Upper lobe of left lung (tissue), 6 donors: ENCODE results near the gene PRAMEF6. TPM values are rescaled to one million over a fixed set of nuclear protein-coding genes. Genes with fewer than 3 reads are reported as not detected.
"Not testable (repeated sequence)": the region's sequence is repeated elsewhere in the genome, so short reads cannot be mapped to it uniquely, and the experiment has no call there.

Source experiments
- ATAC-seq, 2 donors: fragments of 200-7000 bp; cut with Tn5 transposase; one replicate each; pipeline ENCODE4 v1.9.1; 2022; ENCODE audit warnings: mild to moderate bottlenecking in 2 of 2, moderate library complexity in 2 of 2; ENCODE audit not compliant: low FRiP score in 2 of 2
- DNase-seq, 2 donors: peaks; one replicate each; pipeline ENCODE4 v3.0.0-alpha.2; 2019 to 2020
- H3K27ac ChIP-seq, 4 donors: fragments of 200-600 bp; sonication (generic); one replicate each; pipeline ENCODE4 v1.5.1; 2016 to 2019
- H3K27me3 ChIP-seq, 4 donors: fragments of 200-600 bp; sonication (generic); one replicate each; pipeline ENCODE4 v1.5.1; 2017 to 2019
- H3K36me3 ChIP-seq, 4 donors: fragments of 200-600 bp; sonication (generic); one replicate each; pipeline ENCODE4 v1.5.1; 2016 to 2019
- H3K4me1 ChIP-seq, 4 donors: fragments of 200-600 bp; sonication (generic); one replicate each; pipeline ENCODE4 v1.5.1; 2018 to 2019
- H3K4me3 ChIP-seq, 4 donors: fragments of 200-600 bp; sonication (generic); one replicate each; pipeline ENCODE4 v1.5.1; 2017 to 2019; ENCODE audit warnings: mild to moderate bottlenecking in 2 of 4, moderate library complexity in 1 of 4
- H3K9me3 ChIP-seq, 4 donors: fragments of 200-600 bp; sonication (generic); one replicate each; pipeline ENCODE4 v1.5.1; 2018 to 2019
- WGBS, 2 donors: methylation state at CpG; one replicate each; pipeline ENCODE4 v1.1.5; 2017 to 2018; 5-methylcytosine and 5-hydroxymethylcytosine counted together
- small RNA-seq, 4 donors: library from RNA; depleted of rRNA; stranded (forward); fragments of <200 nt; gene quantifications; one replicate each; pipeline ENCODE3, GENCODE V24; 2016
- total RNA-seq, 6 donors: library from RNA; depleted of rRNA in 4 of 6; stranded (reverse); fragments of >200 nt in 4 of 6; gene quantifications; one replicate each; pipeline versions ENCODE4 v1.1.0 to v1.2.1, GENCODE V29; 2016 to 2021
- donor health status: DM: no; HTN: no; CAD: no; lungs with moderate emphysema.
- donor health status: DM: no; HTN: yes; CAD: no; lungs with severe emphysema.

The PRAMEF6 gene
- not detected for total RNA-seq

DNA sequence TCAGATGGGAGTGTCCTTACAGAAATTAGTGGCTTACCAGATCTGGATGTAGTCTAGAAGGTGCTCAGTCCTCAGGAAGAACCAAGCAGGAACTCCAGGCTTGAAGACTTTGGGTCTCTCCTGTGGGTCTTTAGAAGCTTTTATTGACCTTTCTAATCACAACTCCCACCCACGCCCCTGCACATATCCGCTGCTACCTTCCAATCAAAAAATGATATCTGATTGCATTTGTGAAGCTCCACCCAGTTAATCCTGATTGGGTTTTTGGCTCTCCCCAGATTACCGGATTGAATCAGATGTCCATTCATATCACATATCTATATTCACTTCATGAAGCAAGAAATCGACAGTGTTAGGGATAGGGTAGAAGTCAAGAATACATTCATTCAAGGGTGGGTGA is at the start of gene PRAMEF6:
Gene PRAMEF6 (minus strand): TSS at position 101 of the 400 bp plus-strand sequence. CDS start 5,062 bp downstream, outside the sequence.
- H3K27ac ChIP-seq, H3K9me3 ChIP-seq, DNase-seq, ATAC-seq, H3K4me3 ChIP-seq, H3K4me1 ChIP-seq, H3K36me3 ChIP-seq, H3K27me3 ChIP-seq: not testable (repeated sequence)
- WGBS, 2 donors = 87 to 100% methylated on average over 3 to 4 of the region's 4 CpGs

- H3K27me3 ChIP-seq, H3K4me3 ChIP-seq, H3K4me1 ChIP-seq, H3K36me3 ChIP-seq, H3K9me3 ChIP-seq, H3K27ac ChIP-seq, DNase-seq, ATAC-seq: not testable (repeated sequence)
- WGBS, 2 donors = 17% methylated on average over 1 of the region's 5 CpGs; no CpG with 5 or more reads in 1 of the 2 donors
These were observed 23.0 kb downstream of the PRAMEF6 start for GRCh38 chr1:12924368-12924767.

GRCh38 chr1:12921749-12922148 is 25.6 kb downstream of the PRAMEF6 start:
- not testable (repeated sequence) for H3K4me3 ChIP-seq, H3K9me3 ChIP-seq, DNase-seq, H3K27ac ChIP-seq, H3K4me1 ChIP-seq, H3K27me3 ChIP-seq, ATAC-seq, H3K36me3 ChIP-seq
- WGBS, 2 donors = 65 to 77% methylated on average over 2 of the region's 2 CpGs

- H3K36me3 ChIP-seq, DNase-seq, H3K9me3 ChIP-seq, H3K4me1 ChIP-seq, H3K27ac ChIP-seq, H3K4me3 ChIP-seq, ATAC-seq, H3K27me3 ChIP-seq: not testable (repeated sequence)
- WGBS, 2 donors = no CpG with 5 or more reads among the region's 1 CpG
These were observed 31.1 kb downstream of the PRAMEF6 start, which contains the start of gene PRAMEF7 for GRCh38 chr1:12916310-12916709. TSS of gene PRAMEF7 (plus strand) at chr1:12916610. CDS start at chr1:12917693, 1,083 bp downstream.

- peak in 1 of 2 donors; percentile 35 for ATAC-seq
- WGBS, 2 donors = 42 to 78% methylated on average over 2 to 3 of the region's 5 CpGs
- H3K27ac ChIP-seq, H3K27me3 ChIP-seq, H3K4me3 ChIP-seq, H3K9me3 ChIP-seq, H3K36me3 ChIP-seq, H3K4me1 ChIP-seq, DNase-seq: not testable (repeated sequence)
These were observed 43.4 kb downstream of the PRAMEF6 start for GRCh38 chr1:12903793-12904572.

GRCh38 chr1:12899186-12899585 is 48.2 kb downstream of the PRAMEF6 start:
- ATAC-seq, H3K4me1 ChIP-seq: not testable (repeated sequence)

GRCh38 chr1:12898170-12898569 is 49.2 kb downstream of the PRAMEF6 start, which contains the start of gene PRAMEF10:
TSS of gene PRAMEF10 (minus strand) at chr1:12898270. CDS start at chr1:12895847, 2,423 bp downstream.
- H3K9me3 ChIP-seq, H3K27me3 ChIP-seq, DNase-seq, H3K36me3 ChIP-seq, ATAC-seq, H3K27ac ChIP-seq, H3K4me1 ChIP-seq, H3K4me3 ChIP-seq: not testable (repeated sequence)
- no CpG with 5 or more reads among the region's 1 CpG for WGBS, 2 donors

More at GRCh38 chr1:12899186-12899585, 48.2 kb downstream of the PRAMEF6 start:
- DNase-seq, H3K27ac ChIP-seq, H3K27me3 ChIP-seq, H3K4me3 ChIP-seq, H3K9me3 ChIP-seq, H3K36me3 ChIP-seq: not testable (repeated sequence)

Small RNA genes within 50 kb of the gene (small RNA-seq; reads per million reads assigned to genes)
- 0 reads per million in 4 donors for gene RNU6-1072P

Other genes starting within 250 kb of the PRAMEF6 start
- not detected for gene AADACL3, start 231.5 kb downstream of the PRAMEF6 start, total RNA-seq
- gene CFAP107, start 201.4 kb downstream of the PRAMEF6 start, total RNA-seq = 1 to 10 TPM in 4 of 6 donors, under 1 TPM in 1, not detected in 1; 0.76 to 6.2 (median 3.4) TPM
- gene PRAMEF12, start 173.8 kb downstream of the PRAMEF6 start, total RNA-seq = not detected
- gene PRAMEF1, start 156.2 kb downstream of the PRAMEF6 start, total RNA-seq = not detected
- not detected for gene PRAMEF11, start 116.2 kb downstream of the PRAMEF6 start, total RNA-seq
- not detected for gene HNRNPCL1, start 98.9 kb downstream of the PRAMEF6 start, total RNA-seq
- gene PRAMEF2, start 90.5 kb downstream of the PRAMEF6 start, total RNA-seq = not detected
- not detected for gene PRAMEF4, start 61.4 kb downstream of the PRAMEF6 start, total RNA-seq
- not detected for gene PRAMEF10, start 49.3 kb downstream of the PRAMEF6 start, total RNA-seq
- gene PRAMEF7, start 31.0 kb downstream of the PRAMEF6 start, total RNA-seq = not detected
- gene PRAMEF27, start 109.0 kb upstream of the PRAMEF6 start, total RNA-seq = not detected
- gene HNRNPCL3, start 113.2 kb upstream of the PRAMEF6 start, total RNA-seq = not detected
- not detected for gene PRAMEF25, start 123.2 kb upstream of the PRAMEF6 start, total RNA-seq
- gene HNRNPCL2, start 169.3 kb upstream of the PRAMEF6 start, total RNA-seq = not detected
- not detected for gene PRAMEF26, start 208.4 kb upstream of the PRAMEF6 start, total RNA-seq
- not detected for gene HNRNPCL4, start 218.1 kb upstream of the PRAMEF6 start, total RNA-seq
- gene PRAMEF9, start 224.3 kb upstream of the PRAMEF6 start, total RNA-seq = not detected